Glutamatergic neuron (in vitro differentiated cells): ENCODE results near the gene PCGF6. TPM values are rescaled to one million over a fixed set of nuclear protein-coding genes. Genes with fewer than 3 reads are reported as not detected.
"Not testable (repeated sequence)": the region's sequence is repeated elsewhere in the genome, so short reads cannot be mapped to it uniquely, and the experiment has no call there.

Experiments
- DNase-seq: peaks from one replicate; pipeline ENCODE4 v3.0.0; 2022
- H3K27ac Mint-ChIP-seq: one replicate; pipeline ENCODE4 v1.8.0; 2020; ENCODE audit warnings: mild to moderate bottlenecking, mixed read lengths, inconsistent platforms; ENCODE audit not compliant: unreplicated experiment
- H3K27me3 Mint-ChIP-seq: one replicate; pipeline ENCODE4 v1.8.0; 2020; ENCODE audit warnings: mild to moderate bottlenecking, moderate library complexity, mixed read lengths, inconsistent platforms; ENCODE audit not compliant: unreplicated experiment
- H3K36me3 Mint-ChIP-seq: one replicate; pipeline ENCODE4 v1.8.0; 2020; ENCODE audit warnings: mild to moderate bottlenecking, mixed read lengths, inconsistent platforms; ENCODE audit not compliant: unreplicated experiment
- H3K4me1 Mint-ChIP-seq: one replicate; pipeline ENCODE4 v1.8.0; 2020; ENCODE audit warnings: mild to moderate bottlenecking, low read depth, mixed read lengths, inconsistent platforms; ENCODE audit not compliant: unreplicated experiment
- H3K4me3 Mint-ChIP-seq: one replicate; pipeline ENCODE4 v1.8.0; 2020; ENCODE audit warnings: mild to moderate bottlenecking, mixed read lengths, inconsistent platforms; ENCODE audit not compliant: unreplicated experiment
- H3K9me3 Mint-ChIP-seq: one replicate; pipeline ENCODE4 v1.8.0; 2020; ENCODE audit warnings: mild to moderate bottlenecking, moderate library complexity, mixed read lengths, inconsistent platforms; ENCODE audit not compliant: unreplicated experiment
- total RNA-seq: library from RNA; stranded (reverse); fragmentation: NEBNext Ultra II Directional; extraction: Animal tissue kit (Norgen Biotek cat#: 25700); gene quantifications from one replicate; pipeline ENCODE4 v1.2.1, GENCODE V29; 2021; ENCODE audit not compliant: unreplicated experiment
- TF ChIP-seq, protein P1 (sequence below): fragments of 200-600 bp; sonication (generic); IDR thresholded peaks from one replicate; pipeline ENCODE4 v1.5.0; 2021; ENCODE audit not compliant: partially characterized antibody, unreplicated experiment

Gene PCGF6
- total RNA-seq, 1 donor from 2014 or later, result 7.4 TPM

DNA sequence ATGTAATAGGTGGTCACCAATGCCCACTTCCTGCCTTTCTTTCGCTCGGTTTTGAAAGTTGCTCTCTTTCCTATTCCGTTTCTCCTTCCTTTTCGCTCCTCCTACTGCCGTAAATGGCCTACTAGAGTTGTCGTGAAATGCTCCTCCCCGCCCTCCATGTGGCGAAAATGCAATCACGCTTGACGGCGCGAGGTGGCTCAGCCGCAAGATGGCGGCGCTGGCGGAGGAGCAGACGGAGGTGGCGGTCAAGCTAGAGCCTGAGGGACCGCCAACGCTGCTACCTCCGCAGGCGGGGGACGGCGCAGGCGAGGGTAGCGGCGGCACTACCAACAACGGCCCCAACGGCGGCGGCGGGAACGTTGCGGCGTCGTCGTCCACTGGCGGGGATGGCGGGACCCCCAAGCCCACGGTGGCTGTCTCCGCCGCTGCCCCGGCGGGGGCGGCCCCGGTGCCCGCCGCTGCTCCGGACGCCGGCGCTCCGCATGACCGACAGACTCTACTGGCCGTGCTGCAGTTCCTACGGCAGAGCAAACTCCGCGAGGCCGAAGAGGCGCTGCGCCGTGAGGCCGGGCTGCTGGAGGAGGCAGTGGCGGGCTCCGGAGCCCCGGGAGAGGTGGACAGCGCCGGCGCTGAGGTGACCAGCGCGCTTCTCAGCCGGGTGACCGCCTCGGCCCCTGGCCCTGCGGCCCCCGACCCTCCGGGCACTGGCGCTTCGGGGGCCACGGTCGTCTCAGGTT lies 17.0 kb upstream of the PCGF6 start, which contains the start of gene TAF5:
Gene TAF5 (plus strand): TSS at position 195 of the 737 bp plus-strand sequence. CDS start 14 bp downstream, at position 209.
- H3K27ac Mint-ChIP-seq, result peak within 1 kb of the TSS; percentile 76
- DNase-seq, result peak; percentile 91
- peaks cover 2% of the 10 kb centered on the region for H3K27me3 Mint-ChIP-seq
- H3K4me1 Mint-ChIP-seq, result peaks cover 2% of the 10 kb centered on the region
- TF ChIP-seq, protein P1, sequence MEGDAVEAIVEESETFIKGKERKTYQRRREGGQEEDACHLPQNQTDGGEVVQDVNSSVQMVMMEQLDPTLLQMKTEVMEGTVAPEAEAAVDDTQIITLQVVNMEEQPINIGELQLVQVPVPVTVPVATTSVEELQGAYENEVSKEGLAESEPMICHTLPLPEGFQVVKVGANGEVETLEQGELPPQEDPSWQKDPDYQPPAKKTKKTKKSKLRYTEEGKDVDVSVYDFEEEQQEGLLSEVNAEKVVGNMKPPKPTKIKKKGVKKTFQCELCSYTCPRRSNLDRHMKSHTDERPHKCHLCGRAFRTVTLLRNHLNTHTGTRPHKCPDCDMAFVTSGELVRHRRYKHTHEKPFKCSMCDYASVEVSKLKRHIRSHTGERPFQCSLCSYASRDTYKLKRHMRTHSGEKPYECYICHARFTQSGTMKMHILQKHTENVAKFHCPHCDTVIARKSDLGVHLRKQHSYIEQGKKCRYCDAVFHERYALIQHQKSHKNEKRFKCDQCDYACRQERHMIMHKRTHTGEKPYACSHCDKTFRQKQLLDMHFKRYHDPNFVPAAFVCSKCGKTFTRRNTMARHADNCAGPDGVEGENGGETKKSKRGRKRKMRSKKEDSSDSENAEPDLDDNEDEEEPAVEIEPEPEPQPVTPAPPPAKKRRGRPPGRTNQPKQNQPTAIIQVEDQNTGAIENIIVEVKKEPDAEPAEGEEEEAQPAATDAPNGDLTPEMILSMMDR, result no peak
- peaks cover 1% of the 10 kb centered on the region for H3K9me3 Mint-ChIP-seq
- H3K4me3 Mint-ChIP-seq, result peak within 1 kb of the TSS; percentile 90
- no peaks in the 10 kb centered on the region for H3K36me3 Mint-ChIP-seq

DNA sequence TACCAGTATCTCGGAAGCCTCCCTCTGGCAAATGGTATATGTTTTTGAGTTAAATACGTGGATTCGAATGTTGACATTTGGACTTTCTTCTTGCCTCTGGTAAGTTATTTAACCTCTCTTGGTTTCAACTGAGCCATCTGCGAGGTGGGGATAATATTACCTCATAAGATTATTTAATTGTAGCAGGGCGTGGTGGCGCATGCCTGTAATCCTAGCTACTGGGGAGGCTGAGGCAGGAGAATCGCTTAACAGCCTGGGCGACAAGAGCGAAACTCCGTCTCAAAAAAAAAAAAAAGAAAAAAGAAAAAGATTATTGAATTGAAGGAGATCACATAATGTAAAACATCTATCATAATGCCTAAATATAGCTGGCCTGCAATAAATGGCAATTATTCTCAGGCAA lies 16.4 kb upstream of the PCGF6 start:
- Mint-ChIP-seq H3K27ac (peak overlapping the region; percentile 76), H3K4me3 (peak overlapping the region; percentile 90), H3K27me3 (peaks cover 2% of the 10 kb centered on the region), H3K4me1 (peaks cover 2% of the 10 kb centered on the region), H3K36me3 (no peaks in the 10 kb centered on the region), H3K9me3 (peaks cover 1% of the 10 kb centered on the region)
- TF ChIP-seq, protein P1, result no peak
- DNase-seq, result no peak

DNA sequence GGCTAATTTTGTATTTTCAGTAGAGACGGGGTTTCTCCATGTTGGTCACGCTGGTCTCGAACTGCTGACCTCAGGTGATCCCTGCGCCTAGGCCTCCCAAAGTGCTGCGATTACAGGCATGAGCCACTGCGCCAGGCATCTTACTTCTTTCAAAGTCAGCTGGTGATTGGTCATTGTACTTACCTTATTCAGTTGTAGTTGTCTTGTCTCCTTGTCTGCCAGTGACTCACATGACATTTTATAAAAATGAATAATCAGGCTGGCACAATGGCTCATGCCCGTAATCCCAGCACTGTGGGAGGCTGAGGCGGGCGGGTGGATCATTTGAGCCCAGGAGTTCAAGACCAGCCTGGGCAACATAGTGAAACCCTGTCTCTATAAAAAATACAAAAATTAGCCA lies 9.9 kb upstream of the PCGF6 start:
- H3K27me3 Mint-ChIP-seq, H3K27ac Mint-ChIP-seq, H3K36me3 Mint-ChIP-seq, H3K9me3 Mint-ChIP-seq, H3K4me1 Mint-ChIP-seq, H3K4me3 Mint-ChIP-seq, DNase-seq: not testable (repeated sequence)

DNA sequence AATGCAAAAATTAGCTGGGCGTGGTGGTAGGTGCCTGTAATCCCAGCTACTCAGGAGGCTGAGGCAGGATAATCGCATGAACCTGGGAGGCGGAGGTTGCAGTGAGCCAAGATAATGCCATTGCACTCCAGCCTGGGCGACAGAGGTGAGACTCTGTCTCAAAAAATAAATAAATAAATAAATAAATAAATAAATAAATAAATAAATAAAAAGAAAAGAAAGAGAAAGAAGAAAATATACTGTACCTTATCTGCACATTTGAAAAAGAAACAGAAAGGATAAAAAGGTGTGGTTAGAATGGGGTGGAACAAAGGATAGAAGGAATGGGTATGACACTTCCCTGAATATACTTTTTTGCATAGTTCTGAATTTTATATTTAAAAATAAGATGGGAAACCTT lies 8.6 kb upstream of the PCGF6 start:
- not testable (repeated sequence) for H3K27ac Mint-ChIP-seq, H3K4me3 Mint-ChIP-seq, H3K4me1 Mint-ChIP-seq, H3K36me3 Mint-ChIP-seq, H3K9me3 Mint-ChIP-seq, H3K27me3 Mint-ChIP-seq, DNase-seq

DNA sequence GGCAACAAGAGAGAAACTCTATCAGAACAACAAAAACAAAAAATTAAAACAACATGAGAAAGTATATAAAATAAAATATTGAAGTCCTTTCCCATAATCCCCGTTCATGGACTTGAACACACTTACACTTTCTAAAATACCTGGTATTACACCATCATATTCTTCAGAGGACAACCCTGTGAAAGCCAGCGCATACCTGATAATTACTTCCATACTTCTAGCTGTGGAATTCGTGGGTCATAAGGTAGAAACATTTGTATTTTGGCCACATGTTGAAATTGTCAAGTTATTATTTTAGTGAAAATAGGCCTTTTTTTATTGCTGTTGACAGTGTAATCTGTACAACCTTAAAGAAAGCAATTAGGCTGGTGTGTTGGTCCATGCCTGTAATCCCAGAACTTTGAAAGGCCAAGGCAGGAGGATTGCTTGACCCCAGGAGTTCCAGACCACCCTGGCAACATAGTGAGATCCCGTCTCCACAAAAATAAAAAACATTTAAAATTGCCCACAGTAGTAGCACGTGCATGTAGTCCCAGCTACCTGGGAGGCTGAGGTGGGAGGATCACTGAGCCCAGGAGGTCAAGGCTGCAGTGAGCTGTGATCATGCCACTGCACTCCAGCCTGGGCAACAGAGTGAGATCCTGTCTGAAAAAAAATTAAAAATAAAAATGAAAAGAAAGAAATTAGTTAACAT lies 5.1 kb upstream of the PCGF6 start:
- TF ChIP-seq, protein P1, result no peak
- Mint-ChIP-seq H3K4me1 (no peaks in the 10 kb centered on the region), H3K27me3 (no peaks in the 10 kb centered on the region), H3K27ac (no peak overlapping the region), H3K9me3 (peaks cover 1% of the 10 kb centered on the region), H3K36me3 (no peaks in the 10 kb centered on the region), H3K4me3 (no peak overlapping the region)
- no peak for DNase-seq

DNA sequence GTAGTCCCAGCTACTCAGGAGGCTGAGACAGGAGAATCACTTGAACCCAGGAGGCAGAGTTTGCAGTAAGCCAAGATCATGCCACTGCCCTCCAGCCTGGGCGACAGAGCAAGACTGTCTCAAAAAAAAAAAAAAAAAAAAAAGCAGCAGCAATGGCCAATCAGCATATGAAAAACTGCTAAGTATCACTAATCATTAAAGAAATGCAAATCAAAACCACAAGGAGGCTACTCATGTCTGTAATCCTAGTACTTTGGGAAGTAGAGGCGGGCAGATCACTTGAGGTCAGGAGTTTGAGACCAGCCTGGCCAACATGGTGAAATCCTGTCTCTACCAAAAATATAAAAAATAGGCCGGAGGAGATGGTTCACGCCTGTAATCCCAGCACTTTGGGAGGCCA lies 3.6 kb upstream of the PCGF6 start:
- not testable (repeated sequence) for H3K27ac Mint-ChIP-seq, H3K4me3 Mint-ChIP-seq, H3K36me3 Mint-ChIP-seq, H3K27me3 Mint-ChIP-seq, H3K9me3 Mint-ChIP-seq, H3K4me1 Mint-ChIP-seq, DNase-seq
